Panc1 (cell line): ENCODE results near the gene CSNK1E. TPM values are rescaled to one million over a fixed set of nuclear protein-coding genes. Genes with fewer than 3 reads are reported as not detected.

Experiments
- ATAC-seq: fragments of 200-7000 bp; cut with Tn5 transposase; 2 replicates; pipeline ENCODE4 v1.9.1; 2020; ENCODE audit warnings: mild to moderate bottlenecking, moderate library complexity
- BruUV-seq: library from RNA; stranded (reverse); fragments of 400-500 nt; replicated peaks from 2 replicates; lab custom pipeline; 2021; lab: Mats Ljungman, UMichigan
- CTCF ChIA-PET: fragments of 300-600 bp; sonication (Branson Sonifier 250); formaldehyde crosslinking; loops from one replicate; lab custom pipeline; 2022; ENCODE audit warnings: antibody characterized with exemption; lab: Charles Lee
- POLR2A ChIA-PET: fragments of 300-600 bp; sonication (Branson Sonifier 250); formaldehyde crosslinking; loops from one replicate; lab custom pipeline; 2022; ENCODE audit warnings: antibody characterized with exemption; lab: Charles Lee
- DNase-seq: peaks from one replicate; pipeline ENCODE4 v3.0.0-alpha.2; 2010; ENCODE audit warnings: low read depth, low spot score
- H3K27ac ChIP-seq: 2 replicates; pipeline ENCODE4 v1.5.1; 2011; ENCODE audit warnings: mild to moderate bottlenecking, low read length, inconsistent platforms
- H3K27me3 ChIP-seq: fragments of 200-500 bp; sonication (Bioruptor generic); 2 replicates; pipeline ENCODE4 v1.6.0; 2014; ENCODE audit warnings: low read length, inconsistent platforms; ENCODE audit not compliant: control insufficient read depth, insufficient read depth
- H3K36me3 ChIP-seq: fragments of 200-500 bp; sonication (Bioruptor generic); 2 replicates; pipeline ENCODE4 v1.5.1; 2014; ENCODE audit warnings: inconsistent platforms, mild to moderate bottlenecking, low read length, moderate library complexity; ENCODE audit not compliant: control insufficient read depth, insufficient read depth
- H3K4me1 ChIP-seq: 2 replicates; pipeline ENCODE4 v1.5.1; 2011; ENCODE audit warnings: inconsistent platforms, mild to moderate bottlenecking, low read length, moderate library complexity; ENCODE audit not compliant: control insufficient read depth, insufficient read depth
- H3K4me3 ChIP-seq, 2 experiments: 2 replicates each; pipeline ENCODE4 v1.5.1; 2011 to 2012; ENCODE audit warnings: low read depth in 2 of 2, low read length in 2 of 2, mild to moderate bottlenecking in 2 of 2, inconsistent platforms in 1 of 2, moderate library complexity in 1 of 2
- H3K9me3 ChIP-seq: fragments of 200-500 bp; sonication (Bioruptor generic); 2 replicates; pipeline ENCODE4 v1.5.1; 2014; ENCODE audit warnings: low read depth, mild to moderate bottlenecking, inconsistent platforms, low read length, moderate library complexity; ENCODE audit not compliant: control insufficient read depth, insufficient read depth
- CTCF ChIP-seq: fragments of 450-650 bp; IDR thresholded peaks from 2 replicates; pipeline ENCODE4 v1.5.1; 2017; ENCODE audit warnings: mild to moderate bottlenecking
- POLR2AphosphoS5 ChIP-seq: IDR thresholded peaks from 2 replicates; pipeline ENCODE4 v1.6.1; 2012; ENCODE audit warnings: mild to moderate bottlenecking, low read depth, low read length, moderate library complexity
- REST ChIP-seq, 2 experiments: IDR thresholded peaks; 2 replicates each; pipeline ENCODE4 v1.6.1; 2011 to 2012; ENCODE audit warnings: low read depth in 2 of 2, control low read depth in 1 of 2, low read length in 1 of 2, mild to moderate bottlenecking in 1 of 2, moderate library complexity in 1 of 2; ENCODE audit not compliant: insufficient read depth in 1 of 2
- SIN3A ChIP-seq: IDR thresholded peaks from 2 replicates; pipeline ENCODE4 v1.6.1; 2012; ENCODE audit warnings: low read depth, mild to moderate bottlenecking, low read length, moderate library complexity, borderline replicate concordance; ENCODE audit not compliant: insufficient read depth
- TCF7L2 ChIP-seq: IDR thresholded peaks from 2 replicates; pipeline ENCODE4 v1.6.1; 2011; ENCODE audit warnings: mild to moderate bottlenecking, low read depth, low read length, inconsistent platforms
- in situ Hi-C: cut with HindIII; loops from 2 replicates; pipeline ENCODE4 v1.10.0; 2016; ENCODE audit warnings: low sequenced_read_pairs, low pct_unique_long_range_greater_than_20kb
- intact Hi-C: fragments of 100-400 bp; cut with micrococcal nuclease; formaldehyde crosslinking; loops from one replicate; pipeline ENCODE4 v1.10.0; 2022; ENCODE audit not compliant: unreplicated experiment
- total RNA-seq: library from RNA; stranded (reverse); gene quantifications from one replicate; pipeline ENCODE4 v1.2.1, GENCODE V29; 2021; ENCODE audit not compliant: unreplicated experiment

Gene CSNK1E
- total RNA-seq, 1 experiment from 2014 or later: 115 TPM

DNA sequence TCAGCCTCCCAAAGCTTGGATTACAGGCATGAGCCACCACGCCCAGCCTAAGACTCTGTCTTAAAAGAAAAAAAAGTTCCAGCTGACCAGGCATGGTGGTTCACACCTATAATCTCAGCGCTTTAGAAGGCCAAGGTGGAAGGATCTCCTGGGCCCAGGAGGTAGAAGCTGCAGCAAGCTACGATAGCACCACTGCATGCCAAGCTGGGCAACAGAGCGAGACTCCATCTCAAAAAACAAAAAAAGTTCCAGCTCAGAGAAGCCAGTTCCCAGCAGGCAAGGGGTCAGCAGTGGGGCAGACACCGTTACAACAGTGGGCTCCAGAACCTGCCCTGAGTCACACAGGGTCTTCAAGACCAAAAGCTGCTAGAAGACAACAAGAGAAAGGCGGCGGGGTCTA lies 47.8 kb downstream of the CSNK1E start:
- Histone ChIP-seq H3K27ac (no peak overlapping the region), H3K9me3 (no peaks in the 10 kb centered on the region), H3K36me3 (peaks cover 5% of the 10 kb centered on the region; the same call in 1 of the 2 replicates), H3K4me3 (no peak overlapping the region), H3K4me1 (peaks cover 10% of the 10 kb centered on the region), H3K27me3 (no peaks in the 10 kb centered on the region)
- CTCF ChIA-PET: no interaction called here
- TF ChIP-seq REST (IDR thresholded peaks at IDR 0.05; ENCODE audit: insufficient read depth in 1 of 2, low read depth in 2 of 2, low read length in 1 of 2): no peak
- TF ChIP-seq TCF7L2: no peak
- no peak for TF ChIP-seq POLR2AphosphoS5
- no peak for TF ChIP-seq SIN3A
- TF ChIP-seq CTCF: no peak
- BruUV-seq: no TSS peak
- DNase-seq (no peak), ATAC-seq (no peak)
- POLR2A ChIA-PET: no interaction called here
- in situ Hi-C loops (no loop called here), intact Hi-C loops (no loop called here)

- CTCF ChIA-PET: interaction anchor here (0.6 to 0.7 kb wide), 2 partner anchors 97 to 660 kb away, joined by 3 to 6 read pairs; no protein-coding TSS in a partner anchor
- H3K36me3 ChIP-seq: peaks cover 1% of the 10 kb centered on the region; the same call in 1 of the 2 replicates
- POLR2A ChIA-PET: interaction anchor here (0.6 kb wide), 1 partner anchor 10 kb away, joined by 6 read pairs; no protein-coding TSS in a partner anchor
Observed at GRCh38 chr22:38267086-38267485, 50.1 kb downstream of the CSNK1E start.

More at GRCh38 chr22:38267086-38267485, 50.1 kb downstream of the CSNK1E start:
- no peak overlapping the region for H3K4me3 ChIP-seq
- H3K27ac ChIP-seq: no peak overlapping the region
- intact Hi-C loops (no loop called here), in situ Hi-C loops (no loop called here)
- peaks cover 7% of the 10 kb centered on the region for H3K4me1 ChIP-seq
- H3K9me3 ChIP-seq: no peaks in the 10 kb centered on the region
- BruUV-seq: no TSS peak
- DNase-seq: no peak
- ATAC-seq: no peak
- H3K27me3 ChIP-seq: no peaks in the 10 kb centered on the region
- TF ChIP-seq REST (IDR thresholded peaks at IDR 0.05; ENCODE audit: insufficient read depth in 1 of 2, low read depth in 2 of 2, low read length in 1 of 2): no peak
- no peak for TF ChIP-seq POLR2AphosphoS5
- TF ChIP-seq CTCF: no peak
